ENCODE results near the gene RAB11A. TPM values are rescaled to one million over a fixed set of nuclear protein-coding genes. Genes with fewer than 3 reads are reported as not detected.

The RAB11A gene
- total and polyA plus RNA-seq, 2 donors (not counting 1 experiment from before 2014, with no cell fraction given), result 83.2 to 126 TPM

- H3K36me3 ChIP-seq (replicated peaks in 1 of 2; ENCODE audit: control extremely low read depth in 1 of 2, control insufficient read depth in 1 of 2, extremely low read depth in 1 of 2, insufficient read depth in 2 of 2, low read length in 1 of 2), result no peaks in the 10 kb centered on the region
- Mint-ChIP-seq H3K4me3 (peak overlapping the region; percentile 80), H3K9me3 (ENCODE audit: insufficient read depth) (no peaks in the 10 kb centered on the region), H3K27me3 (no peaks in the 10 kb centered on the region), H3K4me1 (peaks cover 49% of the 10 kb centered on the region), H3K27ac (peak overlapping the region; percentile 96)
- TF ChIP-seq EZH2 (IDR thresholded peaks at IDR 0.05; ENCODE audit: borderline replicate concordance, insufficient read depth, low read depth, low read length, poor library complexity, severe bottlenecking) (no peak), CTCF (IDR thresholded peaks at IDR 0.05) (no peak)
- peak overlapping the region in 1 of 5 experiments; percentile 52 for H3K4me3 ChIP-seq (ENCODE audit: control extremely low read depth in 1 of 5, extremely low read depth in 1 of 5, insufficient read depth in 1 of 5, low read depth in 2 of 5, low read length in 4 of 5)
- ATAC-seq (ENCODE audit: low read depth), result no peak
- intact Hi-C loops (cut with micrococcal nuclease), result no loop called here
- H3K27me3 ChIP-seq (replicated peaks in 1 of 4; ENCODE audit: control extremely low read depth in 1 of 4, control insufficient read depth in 3 of 4, insufficient read depth in 4 of 4, low read length in 3 of 4), result no peaks in the 10 kb centered on the region
- peaks cover 30 to 31% of the 10 kb centered on the region in 2 donors for H3K4me1 ChIP-seq (ENCODE audit: control insufficient read depth in 2 of 2, insufficient read depth in 2 of 2, low read length in 2 of 2)
- H3K79me2 ChIP-seq (ENCODE audit: control insufficient read depth, insufficient read depth, low read length), result peaks cover 7% of the 10 kb centered on the region
- H2AFZ ChIP-seq (ENCODE audit: insufficient read depth, low read depth, low read length, poor library complexity, severe bottlenecking), result peak overlapping the region; percentile 76
- no peak for DNase-seq
- H3K4me2 ChIP-seq (replicated peaks; ENCODE audit: low read depth, low read length, poor library complexity, severe bottlenecking), result peak overlapping the region; percentile 69
- WGBS (ENCODE audit: insufficient coverage), result 0% methylated on average over 2 of the region's 4 CpGs
- CTCF ChIA-PET, result interaction anchor here (0.8 to 2.7 kb wide), 13 partner anchors 14 to 237 kb away, joined by 3 to 13 read pairs (median 4); partner anchors contain the start of gene DENND4A
- H4K20me1 ChIP-seq (ENCODE audit: control insufficient read depth, insufficient read depth, low read length, poor library complexity, severe bottlenecking), result no peaks in the 10 kb centered on the region
- POLR2A ChIA-PET, result interaction anchor here (1.4 kb wide), 1 partner anchor 35 kb away, joined by 4 read pairs; the partner anchor contains the start of gene RAB11A
- H3K9me3 ChIP-seq (ENCODE audit: control extremely low read depth in 1 of 3, control insufficient read depth in 2 of 3, insufficient read depth in 1 of 3, low read length in 2 of 3), result no peaks in the 10 kb centered on the region
- peak overlapping the region; percentile 70 to 79 for H3K27ac ChIP-seq (ENCODE audit: low read length in 2 of 2)
- peak overlapping the region; percentile 33 for H3K9ac ChIP-seq (ENCODE audit: low read length)
These were observed 35.6 kb upstream of the RAB11A start for GRCh38 chr15:65833501-65834205.
